Dermis blood vessel endothelial cell (primary cell): ENCODE measurements around the gene EFCAB8. TPM values are rescaled to one million over a fixed set of nuclear protein-coding genes. Genes with fewer than 3 reads are reported as not detected.
"Not testable (repeated sequence)": the region's sequence is repeated elsewhere in the genome, so short reads cannot be mapped to it uniquely, and the experiment has no call there.

Experiments used
- DNase-seq: peaks from one replicate; pipeline ENCODE4 v3.0.0; 2010
- total RNA-seq: library from RNA; depleted of rRNA; stranded (reverse); fragments of >200 nt; gene quantifications from 2 replicates; pipeline ENCODE4 v1.2.3, GENCODE V29; 2014

EFCAB8 gene
- total RNA-seq, 1 donor from 2014 or later, result under 0.01 TPM

DNA sequence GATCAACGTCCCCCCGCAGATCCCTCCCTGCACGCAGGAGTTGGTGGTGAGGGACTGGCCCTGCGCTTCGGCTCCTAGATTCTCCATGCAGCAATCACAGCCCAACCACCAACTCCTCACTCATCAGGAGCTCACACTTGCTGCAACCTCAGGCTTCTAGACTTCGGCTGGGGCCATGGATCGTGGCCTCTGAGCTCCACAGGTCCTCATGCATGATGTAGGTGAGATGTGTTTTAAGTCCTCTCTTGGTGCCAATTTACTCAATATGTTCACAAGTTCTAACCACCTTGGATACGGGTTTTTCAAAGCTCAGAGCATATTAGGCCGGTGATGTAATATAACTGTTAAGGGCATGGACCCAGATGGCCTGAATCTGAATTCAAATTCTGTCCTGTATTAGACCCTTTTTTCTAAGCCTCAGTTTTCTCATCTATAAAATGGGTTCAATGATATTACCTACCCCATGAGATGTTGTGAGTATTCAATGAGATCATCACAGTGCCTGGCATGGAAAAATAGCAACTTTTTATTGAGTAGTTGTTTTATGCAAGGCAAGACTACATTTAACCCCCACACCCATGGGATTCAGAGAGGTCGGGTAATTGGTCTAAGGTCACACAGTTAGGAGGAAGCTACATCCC is 114.5 kb downstream of the EFCAB8 start:
- no peak for DNase-seq

DNA sequence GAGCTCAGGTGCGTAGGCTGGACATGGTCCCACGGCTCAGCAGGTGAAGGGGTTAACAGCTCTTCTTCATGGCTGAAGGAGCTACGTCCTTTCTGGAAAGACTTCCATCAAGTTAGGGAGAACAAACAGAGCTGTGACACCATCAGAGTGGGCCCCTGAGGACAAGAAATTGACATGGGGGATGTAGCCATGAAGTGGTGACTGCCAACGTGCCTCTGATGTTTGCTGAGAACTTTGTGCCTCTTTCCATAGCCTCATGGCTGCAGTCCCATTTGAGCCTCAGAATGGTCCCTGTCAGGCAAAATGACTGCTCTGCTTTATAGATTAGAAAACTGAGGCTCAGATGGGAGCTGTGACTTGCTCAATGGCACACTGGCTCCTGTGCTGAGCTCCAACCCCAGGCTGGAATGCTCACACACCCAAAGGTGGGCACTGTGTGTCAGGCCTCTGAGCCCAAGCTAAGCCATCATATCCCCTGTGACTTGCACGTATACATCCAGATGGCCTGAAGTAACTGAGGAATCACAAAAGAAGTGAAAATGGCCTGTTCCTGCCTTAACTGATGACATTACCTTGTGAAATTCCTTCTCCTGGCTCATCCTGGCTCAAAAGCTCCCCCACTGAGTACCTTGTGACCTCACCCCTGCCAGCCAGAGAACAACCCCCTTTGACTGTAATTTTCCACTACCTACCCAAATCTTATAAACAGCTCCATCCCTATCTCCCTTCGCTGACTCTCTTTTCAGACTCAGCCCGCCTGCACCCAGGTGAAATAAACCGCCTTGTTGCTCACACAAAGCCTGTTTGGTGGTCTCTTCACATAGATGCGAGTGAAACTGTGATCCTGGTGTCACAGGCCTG is 115.7 kb downstream of the EFCAB8 start:
- not testable (repeated sequence) for DNase-seq

DNA sequence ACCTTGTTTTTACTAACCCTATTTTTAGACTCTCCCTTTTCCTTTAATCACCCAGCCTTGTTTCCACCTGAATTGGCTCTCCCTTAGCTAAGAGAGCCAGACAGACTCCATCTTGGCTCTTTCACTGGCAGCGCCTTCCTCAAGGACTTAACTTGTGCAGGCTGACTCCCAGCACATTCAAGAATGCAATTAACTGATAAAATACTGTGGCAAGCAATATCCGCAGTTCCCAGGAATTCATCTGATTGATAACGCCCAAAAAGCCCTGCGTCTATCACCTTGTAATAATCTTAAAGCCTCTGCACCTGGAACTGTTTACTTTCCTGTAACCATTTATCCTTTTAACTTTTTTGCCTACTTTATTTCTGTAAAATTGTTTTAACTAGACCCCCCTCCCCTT is 116.4 kb downstream of the EFCAB8 start:
- DNase-seq, result not testable (repeated sequence)

DNA sequence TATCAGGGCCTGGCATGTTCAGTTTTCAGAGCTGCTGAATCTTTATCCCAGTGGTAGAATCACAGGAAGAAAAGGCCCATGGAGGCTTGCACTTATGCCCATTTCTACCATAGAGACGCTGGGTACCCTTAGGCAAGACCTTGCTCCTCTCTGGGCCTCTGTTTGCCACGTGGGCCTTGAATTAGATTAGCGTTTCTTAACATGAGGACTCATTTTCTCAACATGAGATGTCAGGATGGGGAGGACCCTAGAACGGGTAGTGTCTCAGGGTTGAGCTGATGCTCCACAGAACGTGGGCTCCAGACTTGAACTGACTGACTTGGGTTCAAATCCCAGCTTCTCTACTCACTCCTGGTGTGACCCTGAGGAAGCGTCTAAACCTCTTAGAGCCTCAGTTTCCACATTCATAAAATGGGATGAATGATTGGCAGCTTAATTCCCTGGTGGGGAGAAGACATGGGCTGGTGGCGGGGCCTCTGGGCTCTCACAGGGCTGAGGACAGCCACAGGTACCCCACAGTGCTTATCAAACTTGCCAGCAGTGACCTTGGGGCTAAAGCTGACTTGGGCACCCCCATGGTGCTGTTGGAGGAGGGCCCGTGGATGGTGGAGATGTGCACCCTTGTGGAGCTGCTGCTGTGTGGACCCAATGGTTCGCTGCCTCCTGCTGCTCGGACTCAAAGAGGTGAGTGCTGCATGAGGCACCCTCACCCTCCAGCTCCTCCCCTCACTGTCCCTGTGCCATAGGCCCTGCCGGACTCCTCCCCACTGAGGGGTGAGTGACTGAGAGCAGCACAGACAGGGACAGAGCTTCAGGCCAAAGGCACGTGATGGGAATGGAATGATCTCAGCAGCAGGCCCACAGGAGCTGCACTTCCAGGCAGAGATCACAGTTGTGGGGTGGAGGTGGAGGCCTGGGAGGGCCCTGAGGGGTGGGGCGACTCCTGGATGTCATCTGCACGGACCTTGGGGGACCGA is 117.3 kb downstream of the EFCAB8 start:
- DNase-seq, result no peak

DNA sequence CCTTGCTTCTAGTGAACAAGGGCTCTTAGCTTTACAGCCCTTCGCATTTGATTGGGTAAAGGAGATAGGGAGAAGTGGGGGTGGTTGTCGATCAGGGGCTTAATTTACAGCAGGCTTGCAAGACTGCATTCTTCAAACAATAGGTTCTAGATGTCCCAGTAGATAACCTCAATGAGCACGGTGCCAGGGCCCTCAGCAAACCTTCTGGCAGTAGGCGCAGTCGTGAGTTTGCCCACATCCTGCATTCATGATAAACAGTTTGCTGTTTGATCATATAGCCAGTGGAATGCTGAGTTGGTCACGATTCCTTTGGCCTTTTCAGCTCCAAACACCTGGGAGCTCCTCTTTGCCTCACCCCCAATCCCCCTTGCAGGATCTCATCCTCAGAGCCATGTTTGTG is 118.0 kb downstream of the EFCAB8 start:
- DNase-seq, result no peak

DNA sequence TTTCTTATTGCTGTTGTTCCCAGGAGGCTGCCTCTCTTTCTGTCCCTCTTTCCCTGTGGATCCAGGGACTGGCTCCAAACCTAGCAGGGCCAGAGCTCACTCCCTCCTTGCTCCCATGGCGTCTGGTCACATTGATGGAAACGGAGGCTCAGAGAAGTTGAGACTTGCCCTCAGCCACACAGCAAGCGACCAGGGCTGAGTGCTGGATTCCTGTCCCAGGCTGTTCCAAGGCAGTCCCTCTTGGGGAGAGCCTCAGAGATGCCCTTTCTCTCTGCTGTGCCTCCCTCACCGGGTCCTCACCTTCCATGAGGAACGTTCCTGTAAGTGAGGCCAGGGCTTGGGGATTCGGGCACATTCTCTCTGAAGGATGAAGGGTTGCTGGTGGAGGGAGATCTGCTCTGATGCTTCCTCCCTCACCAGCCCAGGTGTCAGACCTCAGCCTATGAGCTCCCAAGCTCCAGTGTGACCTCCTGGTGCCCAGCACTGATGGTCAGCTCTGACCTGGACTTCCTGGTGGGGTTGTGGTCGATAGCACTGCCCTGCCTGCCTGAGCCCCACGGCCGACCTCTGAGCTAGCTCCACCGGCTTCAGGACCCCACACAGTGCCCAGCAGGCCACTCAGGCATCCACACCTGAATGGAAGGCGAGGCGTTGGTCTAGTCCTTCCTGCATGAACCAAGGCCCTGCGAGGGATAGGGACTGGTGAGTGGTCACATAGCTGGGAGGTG is 118.7 kb downstream of the EFCAB8 start:
- no peak for DNase-seq

DNA sequence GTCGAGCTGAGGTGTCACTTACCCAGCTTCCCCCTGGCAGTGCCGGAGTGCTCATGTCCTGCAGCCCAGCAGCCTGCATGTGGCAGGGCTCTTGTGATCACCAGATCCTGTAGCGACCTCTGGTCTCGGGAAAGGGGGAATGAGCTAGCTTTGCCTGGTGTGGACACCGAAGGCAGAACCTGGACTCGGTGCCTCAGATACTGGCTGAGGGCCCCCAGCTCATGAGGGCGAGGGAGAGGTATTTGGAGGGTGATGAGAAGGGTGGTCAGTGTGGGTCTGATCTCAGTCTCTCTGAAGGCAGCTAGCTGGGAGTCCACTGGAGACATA is 119.2 kb downstream of the EFCAB8 start:
- no peak for DNase-seq

DNA sequence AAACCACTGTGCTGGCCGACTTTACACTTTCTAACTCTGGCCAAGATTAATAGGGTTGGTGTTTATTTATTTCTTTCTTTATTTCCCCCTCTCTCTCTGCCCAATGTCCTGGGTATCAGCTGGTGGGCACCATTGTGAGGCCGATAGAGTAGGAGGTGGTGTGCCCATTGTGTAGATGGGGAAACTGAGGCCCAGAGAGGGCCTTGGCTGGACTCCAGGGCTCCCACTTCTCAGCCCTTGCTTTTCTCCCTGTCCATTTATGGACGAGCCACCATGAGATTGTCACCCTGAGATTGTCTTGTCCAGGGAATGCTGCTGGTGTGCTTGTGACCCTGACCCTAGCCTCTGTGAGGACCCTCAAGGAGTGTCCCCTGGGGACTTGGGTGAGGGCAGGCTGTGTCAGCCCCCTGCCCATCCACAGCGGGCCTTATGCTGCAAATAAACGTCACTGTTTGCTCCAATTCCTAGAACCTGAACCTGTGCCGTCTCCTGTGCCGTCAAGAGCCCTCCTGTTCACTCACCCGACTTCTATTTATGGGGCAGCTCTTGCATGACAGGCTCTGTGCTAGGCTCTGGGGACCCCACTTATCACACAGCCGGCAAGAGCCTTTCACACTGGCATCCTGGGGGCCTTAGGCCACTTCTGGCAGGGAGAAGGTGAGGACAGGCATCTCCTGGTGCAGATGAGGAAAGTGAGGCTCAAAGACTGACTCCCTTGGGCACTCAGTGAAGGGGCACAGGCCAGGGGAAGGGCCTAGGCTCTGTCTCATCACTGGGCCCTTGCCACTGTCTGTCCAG is 120.7 kb downstream of the EFCAB8 start:
- no peak for DNase-seq

DNA sequence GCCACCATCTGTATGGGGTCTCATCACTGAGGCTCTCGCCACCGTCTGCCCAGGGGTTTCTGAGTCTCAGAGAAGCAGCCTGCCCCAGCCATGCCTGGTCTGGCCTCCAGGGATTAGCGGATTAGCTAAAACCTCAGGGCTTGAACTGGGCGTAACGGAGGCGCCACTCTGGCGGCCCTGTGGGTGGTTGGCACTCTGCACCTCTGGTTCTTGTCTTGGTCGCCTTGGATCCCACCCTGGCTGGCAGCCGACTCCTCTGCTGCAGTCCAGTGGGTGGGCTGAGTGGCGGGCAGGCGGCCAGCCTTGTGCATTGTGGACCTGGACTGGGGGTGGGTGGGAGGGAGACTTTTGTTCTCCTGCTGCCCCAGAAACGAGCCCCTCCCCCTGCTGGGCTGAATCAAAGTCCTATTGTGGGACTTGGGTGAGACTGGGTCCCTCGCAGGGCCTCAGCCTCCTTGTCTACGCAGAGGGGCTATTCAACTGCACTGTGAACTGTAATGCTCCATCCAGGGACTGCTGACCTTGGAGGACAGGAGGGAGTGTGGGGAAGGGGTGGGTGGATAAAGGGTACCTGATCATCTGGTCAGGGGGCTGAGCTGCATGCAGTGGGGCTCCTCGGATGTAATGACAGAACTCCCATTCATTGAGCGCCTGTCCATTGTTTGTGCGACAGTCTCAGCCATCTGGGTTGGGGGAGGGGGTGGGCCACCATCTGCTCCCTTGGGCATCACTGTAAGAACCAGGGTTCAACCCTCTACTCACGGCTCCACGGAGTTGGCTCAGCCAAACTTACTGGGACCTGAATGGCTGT is 121.6 kb downstream of the EFCAB8 start:
- DNase-seq, result no peak

DNA sequence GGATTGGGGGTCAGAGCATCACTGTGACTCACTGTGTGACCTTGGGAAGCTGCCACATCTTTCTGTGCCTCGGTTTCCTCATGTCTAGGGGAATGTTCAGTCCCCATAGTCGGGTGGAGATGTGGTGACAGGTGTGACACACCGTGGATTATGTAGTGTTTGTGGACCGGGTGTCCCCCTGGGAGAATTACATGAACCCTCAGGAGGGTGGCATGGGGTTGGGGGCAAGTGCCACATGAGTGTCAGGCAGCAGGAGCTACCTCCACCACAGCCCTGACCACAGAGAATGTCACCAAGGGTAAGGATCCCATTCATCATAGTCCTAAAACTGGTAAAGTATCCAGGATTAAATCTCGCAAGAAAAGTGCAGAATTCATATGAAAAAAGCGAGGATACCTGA is 122.3 kb downstream of the EFCAB8 start:
- DNase-seq, result no peak

DNA sequence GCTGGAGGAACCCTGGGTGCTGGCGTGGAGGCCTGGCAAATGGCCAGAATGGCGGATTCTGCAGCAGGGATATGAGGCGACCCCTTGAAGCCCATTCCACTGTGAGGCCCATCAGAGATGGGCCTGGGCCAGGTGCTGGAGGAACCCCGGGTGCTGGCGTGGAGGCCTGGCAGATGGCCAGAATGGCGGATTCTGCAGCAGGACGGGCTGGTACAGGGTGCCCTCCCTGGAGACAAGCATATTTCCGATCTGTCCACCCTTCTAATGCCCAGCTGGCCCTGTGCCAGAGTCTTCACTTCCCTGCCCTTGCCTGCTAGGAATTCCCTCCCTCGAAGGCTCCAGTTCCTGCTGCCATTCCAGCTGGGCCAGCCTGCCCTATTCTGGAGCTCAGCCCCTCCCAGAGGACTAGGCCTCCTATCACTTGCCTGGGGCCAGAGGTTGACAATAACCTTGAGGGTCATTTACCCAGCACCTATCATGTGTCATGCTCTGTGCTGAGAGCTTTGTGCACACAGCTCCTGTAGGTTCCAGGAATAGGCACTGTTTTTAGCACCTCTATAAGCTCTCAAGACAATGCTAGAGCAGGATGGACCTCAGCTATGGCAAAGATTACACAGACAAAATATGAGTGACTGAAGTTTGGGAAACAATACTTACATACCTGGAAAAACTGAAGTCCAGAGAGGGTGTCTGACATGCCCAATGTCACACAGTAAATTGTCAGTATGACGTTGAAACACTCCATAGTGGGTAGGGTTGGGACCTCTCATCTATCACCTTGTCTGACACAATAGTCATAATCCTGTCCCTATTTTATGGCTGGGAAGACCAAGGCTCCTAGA is 124.1 kb downstream of the EFCAB8 start:
- peak; percentile 4 for DNase-seq

DNA sequence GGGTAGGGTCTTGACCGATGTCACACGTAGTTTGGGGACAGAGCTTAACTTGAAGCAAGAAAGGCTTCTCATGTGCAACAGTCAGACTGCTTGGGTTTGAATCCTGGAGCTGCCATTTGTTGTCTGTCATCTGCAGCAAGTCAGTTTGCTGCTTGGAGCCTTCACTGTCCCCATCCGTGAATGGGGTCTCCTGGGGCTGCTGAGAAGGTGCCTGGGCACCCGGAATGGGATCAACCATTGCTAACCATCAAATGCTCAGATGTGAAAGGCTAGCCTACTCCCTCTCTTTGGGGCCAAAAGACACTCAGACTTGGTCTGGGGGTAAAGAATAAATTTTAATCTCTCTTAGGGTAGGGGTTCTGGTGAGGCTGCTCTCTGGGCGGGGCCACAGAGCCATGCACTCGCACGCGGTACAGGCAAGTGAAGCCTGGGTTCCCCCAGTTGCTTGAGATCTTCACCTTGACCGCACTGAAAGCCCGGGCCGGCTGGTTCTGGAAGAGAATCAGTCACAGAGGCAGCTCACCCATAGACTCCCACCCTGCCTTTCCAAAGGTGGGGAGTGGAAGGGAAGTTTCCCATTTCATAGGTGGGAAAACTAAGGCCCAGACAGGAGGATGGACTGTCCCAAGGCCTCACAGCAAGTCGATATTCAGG is 124.9 kb downstream of the EFCAB8 start:
- DNase-seq, result no peak

DNA sequence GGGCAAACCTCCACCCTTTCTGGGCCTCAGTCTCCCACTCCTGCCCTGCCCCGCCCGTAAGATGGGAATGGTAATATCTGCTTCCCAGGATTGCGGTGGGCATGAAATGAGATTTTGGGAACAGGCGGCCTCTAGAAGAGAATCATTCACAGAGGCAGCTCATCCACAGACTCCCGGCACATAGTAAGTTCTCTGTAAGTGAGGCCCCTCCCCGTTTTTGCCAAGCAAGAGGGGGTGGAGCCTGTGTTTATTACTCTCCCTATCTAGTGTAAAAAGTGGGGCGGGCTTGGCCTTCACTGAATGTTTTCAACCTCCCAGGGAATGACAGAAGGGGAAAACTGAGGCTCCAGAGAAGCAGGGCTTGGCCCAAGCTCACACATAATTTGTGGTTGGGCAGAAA is 125.5 kb downstream of the EFCAB8 start:
- DNase-seq, result no peak

DNA sequence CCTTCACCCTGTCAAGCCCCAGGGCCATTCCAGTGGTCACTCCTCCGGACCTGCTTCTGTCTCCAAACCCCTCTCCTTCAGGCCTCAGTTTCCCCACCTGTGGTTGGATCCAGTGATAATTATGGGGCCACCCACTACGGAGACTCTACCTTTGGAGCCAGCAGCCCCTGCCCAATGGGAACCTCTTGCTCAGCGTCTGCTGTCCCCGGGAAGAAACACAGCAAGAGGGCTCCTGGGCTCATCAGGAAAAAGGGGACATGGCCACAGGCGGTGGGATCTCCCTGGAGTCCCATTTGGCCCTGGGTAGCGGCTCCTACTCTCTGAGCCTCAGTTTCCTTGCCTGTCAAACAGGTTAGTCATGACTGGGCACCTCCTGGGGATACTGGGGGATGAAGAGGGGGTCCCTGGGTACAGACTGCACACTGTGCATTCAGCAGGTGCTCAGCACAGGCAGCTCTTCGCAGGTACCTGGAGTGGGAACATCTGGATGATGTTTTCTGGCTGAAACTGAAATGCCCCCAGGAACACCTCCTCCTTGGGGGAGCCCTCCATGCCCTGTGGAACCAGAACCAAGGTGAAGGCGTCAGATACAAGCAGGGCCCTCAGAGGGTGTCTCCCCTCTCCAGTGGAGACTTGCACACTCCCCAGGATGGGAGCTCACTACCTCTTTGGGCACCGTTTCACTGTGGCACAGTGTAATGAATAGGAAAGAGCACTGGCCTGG is 126.1 kb downstream of the EFCAB8 start:
- no peak for DNase-seq

DNA sequence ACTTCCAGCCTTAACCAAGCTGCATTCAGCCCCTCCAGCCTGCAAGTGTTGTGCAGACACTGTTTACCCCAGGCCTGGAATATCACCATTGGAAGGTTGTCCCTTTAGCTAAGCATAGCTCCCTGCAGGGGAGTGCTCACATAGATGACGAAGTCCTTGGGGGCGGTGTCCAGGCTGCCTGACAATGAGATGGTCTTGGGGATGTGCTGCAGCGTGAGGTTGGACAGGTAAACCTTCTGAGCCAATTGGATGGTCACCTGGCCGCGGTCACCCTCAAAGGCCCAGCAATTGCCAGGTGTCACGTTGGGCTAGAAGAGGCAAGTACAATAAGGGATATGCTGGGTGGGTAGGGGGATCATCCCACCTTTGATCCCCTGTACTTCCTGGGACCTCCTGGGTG is 126.9 kb downstream of the EFCAB8 start:
- no peak for DNase-seq

DNA sequence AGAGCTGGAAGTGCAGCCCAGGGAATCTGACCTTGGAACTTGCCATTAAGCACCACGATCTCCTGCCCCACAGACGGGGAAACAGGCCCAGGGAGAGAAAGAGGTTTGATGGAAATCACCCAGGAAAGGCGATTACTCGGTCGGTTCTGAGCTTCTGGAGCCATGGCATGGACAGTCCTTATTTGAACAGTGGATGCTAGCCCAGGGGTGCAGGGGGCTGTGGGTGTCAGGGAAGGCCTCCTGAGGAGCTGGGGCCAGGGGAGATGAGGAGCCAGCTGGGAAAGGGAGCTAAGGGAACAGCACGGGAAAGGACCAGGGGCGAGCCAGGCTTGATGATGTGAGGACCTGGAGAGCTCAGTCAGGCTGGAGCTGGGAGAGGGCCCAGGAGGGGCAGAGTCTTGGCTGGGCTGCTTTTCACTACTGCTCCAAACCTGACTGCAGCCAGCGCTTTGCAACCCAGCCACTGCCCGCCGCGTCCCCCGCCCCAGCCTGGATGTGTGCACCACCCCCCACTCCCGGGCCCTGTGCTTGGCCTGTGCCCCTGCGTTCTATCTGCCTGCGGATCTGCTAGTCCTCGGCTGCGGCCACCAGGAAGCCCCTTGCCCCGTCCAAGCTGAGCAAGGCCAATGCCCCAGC is 127.7 kb downstream of the EFCAB8 start:
- no peak for DNase-seq

DNA sequence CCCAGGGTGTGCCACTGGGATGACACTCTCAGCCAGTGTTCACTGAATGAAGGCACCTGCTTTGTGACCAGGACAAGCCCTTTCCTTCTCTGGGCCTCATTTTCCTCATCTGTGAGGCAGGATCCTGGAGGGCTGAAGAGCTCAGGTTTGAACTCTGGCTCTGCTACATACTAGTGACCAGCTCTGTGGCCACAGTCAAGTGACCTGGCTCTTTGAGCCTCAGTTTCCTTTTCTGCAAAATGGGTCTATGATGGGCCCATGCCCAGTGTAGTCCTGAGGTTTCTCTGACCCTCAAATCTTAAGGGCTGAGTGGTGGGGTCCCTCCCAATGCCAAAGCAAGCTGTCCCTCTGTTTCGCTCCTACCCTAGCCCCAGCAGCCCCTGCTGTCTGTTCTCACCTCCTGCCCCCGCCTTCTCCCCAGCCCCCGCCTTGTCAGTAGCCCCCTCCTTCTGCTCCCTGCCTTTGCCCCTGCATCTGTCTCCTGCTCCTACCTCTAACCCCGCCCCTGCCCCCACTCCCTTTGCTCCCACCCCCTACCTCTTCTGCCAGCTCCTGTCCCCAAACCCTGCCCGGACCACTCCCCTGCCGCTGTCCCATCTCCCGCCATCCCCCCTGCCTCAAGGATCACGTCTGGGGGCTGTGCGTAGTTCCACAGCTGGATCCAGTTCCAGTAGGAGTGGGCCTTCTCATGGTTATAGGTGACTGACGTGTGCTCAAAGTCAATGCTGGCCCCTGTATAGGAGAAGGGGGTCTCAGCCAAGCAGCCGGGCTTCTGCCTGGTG is 128.5 kb downstream of the EFCAB8 start:
- no peak for DNase-seq
